T-helper 1 cell (primary cell): ENCODE data around the gene NKAIN2.
"Not testable (repeated sequence)": the region's sequence is repeated elsewhere in the genome, so short reads cannot be mapped to it uniquely, and the experiment has no call there.

ENCODE experiments used
- DNase-seq, 5 donors: peaks; one replicate each; pipeline ENCODE4 v3.0.0-alpha.2; 2012 to 2020

NKAIN2 gene

GRCh38 chr6:124722141-124722878 lies 918.6 kb downstream of the NKAIN2 start:
- DNase-seq, result no peak

DNA sequence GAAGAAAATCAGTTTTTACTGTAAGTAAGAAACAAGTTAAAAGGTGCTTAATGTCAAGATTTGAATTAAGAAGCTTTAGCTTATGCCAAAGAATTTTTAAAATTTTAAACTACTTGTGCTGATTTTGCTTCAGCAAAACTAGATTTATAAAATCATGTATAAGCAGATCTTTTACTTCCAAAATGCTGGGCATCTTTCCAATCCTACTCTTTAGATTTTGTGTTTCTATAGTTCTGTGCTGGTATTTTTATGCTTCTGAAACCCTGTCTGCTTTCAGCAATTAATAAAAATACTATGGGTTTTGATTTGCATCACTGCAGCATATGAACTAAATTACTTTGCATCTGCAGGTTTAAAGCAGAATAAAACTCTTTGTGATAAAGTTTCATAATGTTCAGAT lies 920.0 kb downstream of the NKAIN2 start:
- DNase-seq, result no peak

DNA sequence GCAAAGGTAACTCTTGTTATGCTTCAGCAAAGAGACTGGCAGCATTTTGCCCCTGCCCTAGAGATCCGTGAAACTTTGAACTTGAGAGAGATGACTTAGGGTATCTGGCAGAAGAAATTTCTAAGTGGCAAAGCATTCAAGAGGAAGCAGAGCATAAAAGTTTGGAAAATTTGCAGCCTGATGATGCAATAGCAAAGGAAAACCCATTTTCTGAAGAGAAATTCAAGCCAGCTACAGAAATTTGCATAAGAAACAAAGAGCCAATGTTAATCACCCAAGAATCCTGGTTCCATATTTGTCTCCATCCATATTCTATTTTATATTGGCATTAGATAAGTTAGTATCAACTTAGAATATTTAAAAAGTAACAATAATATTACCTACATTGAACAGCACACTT lies 934.1 kb downstream of the NKAIN2 start:
- DNase-seq, result not testable (repeated sequence)

GRCh38 chr6:124738482-124738881 lies 934.8 kb downstream of the NKAIN2 start:
- DNase-seq, result no peak

GRCh38 chr6:124741341-124741740 lies 937.7 kb downstream of the NKAIN2 start:
- no peak for DNase-seq

DNA sequence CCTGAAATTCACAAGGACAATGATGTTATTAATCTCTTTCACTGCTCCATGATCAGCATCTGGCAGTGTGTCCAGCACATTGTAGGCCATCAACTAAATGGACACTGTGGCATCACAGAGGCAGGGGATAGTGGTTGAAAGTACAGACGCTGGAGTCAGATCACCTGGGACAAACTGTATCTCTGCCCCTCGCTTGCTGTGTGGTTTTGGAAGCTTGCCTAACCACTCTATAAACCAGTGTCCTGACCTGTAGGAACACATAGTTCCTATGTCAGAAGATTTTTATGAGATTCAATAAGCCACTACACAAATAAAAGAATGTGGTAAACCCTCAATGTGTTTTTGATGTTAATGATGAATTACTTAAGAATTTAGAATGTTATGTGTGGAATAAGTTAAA lies 939.3 kb downstream of the NKAIN2 start:
- no peak for DNase-seq

GRCh38 chr6:124743420-124743819 lies 939.8 kb downstream of the NKAIN2 start:
- DNase-seq, result no peak

DNA sequence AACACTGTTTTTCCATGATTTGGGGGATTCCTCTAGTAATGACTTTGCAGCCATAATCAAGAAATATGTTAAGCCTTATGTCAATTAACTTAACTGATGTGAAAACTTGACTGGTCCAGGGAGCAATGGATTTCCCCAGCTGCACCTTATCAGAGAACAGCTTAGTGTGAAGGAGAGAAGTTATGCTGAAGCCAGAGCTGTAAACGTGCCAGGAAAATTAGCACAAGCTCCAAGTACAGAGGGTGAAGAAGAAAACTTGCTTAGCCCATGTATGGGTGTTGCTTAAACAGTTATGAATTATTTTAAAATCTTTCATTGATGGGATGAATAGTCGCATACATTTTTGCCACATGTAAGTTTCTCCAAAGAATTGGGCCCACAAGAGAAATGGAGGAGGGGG lies 943.7 kb downstream of the NKAIN2 start:
- DNase-seq, result no peak

- no peak for DNase-seq
Observed at GRCh38 chr6:124748778-124749177, 945.1 kb downstream of the NKAIN2 start.

GRCh38 chr6:124753001-124753400 lies 949.3 kb downstream of the NKAIN2 start:
- DNase-seq, result no peak

- no peak for DNase-seq
Observed at GRCh38 chr6:124753562-124754105, 950.0 kb downstream of the NKAIN2 start.

GRCh38 chr6:124755321-124755720 lies 951.7 kb downstream of the NKAIN2 start:
- DNase-seq, result no peak

DNA sequence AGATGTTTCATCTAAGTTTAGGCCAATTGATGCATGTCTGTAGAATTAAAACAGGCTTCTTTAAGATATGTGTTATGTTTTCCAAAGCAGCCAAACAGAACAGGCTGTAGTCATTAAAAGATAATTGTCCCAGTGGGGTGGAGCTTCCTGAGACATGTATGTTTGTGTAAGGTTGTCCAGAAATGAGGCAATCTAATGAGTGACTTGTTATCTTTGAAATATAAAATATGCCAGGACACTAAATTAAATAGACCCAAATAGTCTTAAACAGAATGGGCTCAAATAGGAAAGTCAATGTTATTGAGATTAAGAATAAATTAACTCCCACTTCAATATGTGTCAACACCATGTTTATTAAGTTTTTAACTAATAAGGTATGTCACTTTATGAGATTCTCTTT lies 953.9 kb downstream of the NKAIN2 start:
- DNase-seq, result no peak

DNA sequence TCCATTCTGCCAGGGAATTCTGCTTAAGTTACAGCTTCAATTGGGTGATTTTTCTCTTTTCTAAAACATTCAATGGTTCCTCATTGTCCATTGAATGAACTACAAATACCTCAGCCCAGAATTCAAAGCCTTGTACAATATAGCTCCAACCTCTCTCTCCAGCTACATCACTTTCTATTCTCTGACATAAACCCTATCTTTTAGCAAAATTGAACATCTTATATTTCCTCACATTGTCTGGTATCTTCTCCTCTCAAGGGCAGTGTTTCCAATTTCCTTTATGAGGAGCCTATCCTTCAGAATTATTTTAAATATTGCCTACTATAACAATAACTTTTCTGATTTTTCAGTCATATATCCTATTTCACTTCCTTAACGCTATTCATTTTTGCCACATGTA lies 955.0 kb downstream of the NKAIN2 start:
- no peak for DNase-seq

GRCh38 chr6:124765280-124765679 lies 961.6 kb downstream of the NKAIN2 start:
- DNase-seq, result no peak

DNA sequence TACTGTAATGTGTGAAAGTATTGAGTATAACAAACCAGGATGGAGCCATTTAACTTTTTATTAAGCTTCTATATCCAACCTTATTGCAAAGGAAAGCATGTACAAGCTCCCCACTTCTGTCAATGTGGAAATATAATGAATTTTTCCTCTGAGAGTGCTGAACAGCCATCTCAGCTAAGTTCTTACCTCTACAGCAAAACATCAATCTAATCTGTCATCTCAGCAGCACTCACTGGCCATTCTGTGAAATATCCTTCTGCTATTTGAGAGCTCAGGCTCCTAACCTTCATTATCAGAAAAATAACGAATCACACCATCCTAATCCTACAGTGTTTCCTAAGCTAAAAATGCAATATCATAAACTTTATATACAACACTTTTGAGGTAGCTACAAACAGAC lies 964.6 kb downstream of the NKAIN2 start:
- no peak for DNase-seq

- DNase-seq, result no peak
Observed at GRCh38 chr6:124769811-124770544, 966.3 kb downstream of the NKAIN2 start.

DNA sequence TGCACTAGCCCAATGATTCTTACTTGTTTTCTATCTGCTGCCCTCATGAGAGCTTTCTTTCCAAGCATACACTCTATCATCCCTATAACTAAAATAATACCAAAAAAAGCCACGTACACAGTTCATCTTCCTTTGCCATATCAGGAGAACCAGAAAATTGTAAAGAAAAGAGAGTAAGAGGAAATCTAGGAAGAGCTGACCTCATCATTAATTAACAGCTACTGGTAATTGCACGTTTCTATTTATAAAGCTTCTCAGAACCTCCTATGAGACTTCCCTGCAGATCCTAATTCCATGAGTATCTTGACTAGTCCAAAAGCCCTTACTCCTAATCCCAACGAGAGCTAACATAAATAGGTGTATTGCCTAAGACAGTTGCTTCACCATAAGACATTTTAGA lies 967.1 kb downstream of the NKAIN2 start:
- DNase-seq, result no peak

- no peak for DNase-seq
Observed at GRCh38 chr6:124772733-124773319, 969.2 kb downstream of the NKAIN2 start.

DNA sequence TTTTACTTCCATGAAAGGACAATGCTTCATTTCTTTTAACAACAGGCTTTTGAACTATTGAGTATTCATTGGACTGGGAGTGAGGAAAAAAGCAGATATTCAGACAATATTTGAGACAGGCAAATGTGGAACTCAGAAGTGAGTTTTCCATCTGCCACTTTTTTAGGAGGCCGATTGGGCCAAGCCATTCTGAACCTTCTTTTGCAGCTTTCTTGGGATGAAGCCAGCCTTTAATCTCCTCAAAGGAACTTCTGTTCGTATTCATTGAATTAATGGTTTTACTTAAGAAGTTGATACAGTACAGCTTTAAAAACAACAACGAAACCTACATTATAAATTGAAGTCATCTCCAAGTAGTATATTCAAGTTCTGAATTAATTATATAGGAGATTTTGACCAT lies 971.5 kb downstream of the NKAIN2 start:
- no peak for DNase-seq

DNA sequence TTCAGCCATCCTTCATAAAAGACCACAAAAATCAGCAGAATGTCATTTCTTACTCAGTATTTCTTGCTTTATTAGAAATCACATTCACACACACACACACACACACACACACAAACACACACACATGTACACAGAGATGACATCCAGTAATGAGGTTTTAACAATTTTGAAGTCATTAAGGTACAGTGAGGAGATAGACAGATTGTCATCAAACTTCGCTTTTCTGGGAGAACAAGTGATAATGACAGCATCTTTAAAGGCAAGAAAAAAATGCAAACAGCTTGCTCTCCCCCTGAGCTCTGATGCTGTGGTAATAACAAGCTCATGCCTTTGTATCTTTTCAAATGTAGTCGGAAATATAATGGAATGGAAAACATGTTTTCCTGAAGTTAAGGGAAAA lies 974.2 kb downstream of the NKAIN2 start:
- no peak for DNase-seq

GRCh38 chr6:124780623-124781022 lies 977.0 kb downstream of the NKAIN2 start:
- DNase-seq, result no peak

- DNase-seq, result no peak
Observed at GRCh38 chr6:124783344-124783743, 979.7 kb downstream of the NKAIN2 start.

DNA sequence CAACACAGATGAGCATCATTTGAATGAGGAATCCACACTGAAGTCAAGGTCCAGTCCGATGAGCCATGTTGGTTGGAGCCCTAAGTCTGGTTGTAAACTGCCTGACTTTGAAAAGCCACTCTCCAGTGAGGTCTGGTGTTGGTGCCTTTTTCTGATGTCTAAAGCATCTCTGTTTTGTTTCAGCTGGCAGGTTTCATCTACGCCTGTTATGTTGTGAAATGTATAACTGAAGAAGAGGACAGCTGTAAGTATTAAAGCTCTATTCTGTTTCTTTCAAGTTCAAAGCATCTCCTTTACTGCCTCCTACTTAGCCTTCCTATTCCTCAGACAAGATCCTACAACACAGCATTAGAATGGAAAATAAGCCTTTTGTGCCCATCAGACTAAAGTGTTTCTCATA lies 987.5 kb downstream of the NKAIN2 start:
- no peak for DNase-seq
